Measurements from ENCODE around the gene FGGY.
"Not testable (repeated sequence)": the region's sequence is repeated elsewhere in the genome, so short reads cannot be mapped to it uniquely, and the experiment has no call there.

The FGGY gene

DNA sequence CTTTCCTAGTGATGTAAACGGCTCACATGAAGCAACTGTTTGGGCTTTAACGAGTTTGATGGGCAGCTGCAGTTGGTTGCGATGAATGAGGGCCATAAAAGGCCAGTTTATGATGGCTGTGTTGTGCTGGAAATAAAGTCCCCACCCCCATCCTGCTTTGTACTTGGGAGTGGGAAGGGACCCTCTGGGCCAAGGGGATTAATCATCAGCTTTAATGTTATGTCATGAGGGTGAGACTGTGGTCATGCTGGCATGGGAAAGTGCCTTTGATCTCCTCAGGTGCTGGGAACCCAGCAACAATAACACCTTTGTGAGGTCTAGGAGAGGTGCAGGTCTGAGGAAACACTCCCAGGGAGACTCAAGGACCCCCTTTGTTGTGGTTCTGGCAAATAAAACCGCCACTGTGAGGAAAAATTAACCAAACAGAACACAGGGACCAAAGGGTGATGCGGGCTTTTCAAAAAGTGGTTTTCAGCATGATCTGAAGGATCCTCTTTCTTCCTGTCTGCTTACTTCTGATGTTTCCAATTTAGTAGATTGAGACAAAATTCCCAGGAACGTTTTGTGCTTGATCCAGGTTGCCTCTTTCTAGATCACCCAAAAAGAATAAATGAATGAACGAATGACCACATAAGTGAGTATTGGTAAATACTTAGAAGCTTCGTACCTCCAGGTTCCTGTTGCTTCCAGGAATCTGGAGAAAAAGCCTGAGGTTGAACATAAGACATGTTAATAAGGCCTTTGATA is 260.1 kb downstream of the FGGY start:
- no peak for DNase-seq

GRCh38 chr1:59557549-59557885 is 260.6 kb downstream of the FGGY start:
- DNase-seq: no peak

DNA sequence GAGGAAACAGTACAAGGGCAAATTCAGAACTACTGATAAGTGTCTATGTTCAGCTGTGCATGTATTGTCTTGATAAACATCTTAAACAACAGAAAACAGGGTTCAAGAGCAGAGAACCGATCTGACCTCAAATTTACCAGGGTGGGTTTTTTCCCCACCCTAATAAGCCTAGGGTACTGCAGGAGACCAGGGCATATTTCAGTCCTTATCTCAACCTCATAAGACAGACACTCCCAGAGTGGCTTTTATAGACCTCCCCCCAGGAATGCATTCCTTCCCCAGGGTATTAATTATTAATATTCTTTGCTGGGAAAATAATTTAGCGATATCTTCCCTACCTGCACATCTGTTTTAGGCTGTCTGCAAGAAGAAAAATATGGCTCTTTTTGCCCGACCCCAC is 261.7 kb downstream of the FGGY start:
- DNase-seq: not testable (repeated sequence)

GRCh38 chr1:59560807-59561450 is 264.0 kb downstream of the FGGY start:
- no peak for DNase-seq

DNA sequence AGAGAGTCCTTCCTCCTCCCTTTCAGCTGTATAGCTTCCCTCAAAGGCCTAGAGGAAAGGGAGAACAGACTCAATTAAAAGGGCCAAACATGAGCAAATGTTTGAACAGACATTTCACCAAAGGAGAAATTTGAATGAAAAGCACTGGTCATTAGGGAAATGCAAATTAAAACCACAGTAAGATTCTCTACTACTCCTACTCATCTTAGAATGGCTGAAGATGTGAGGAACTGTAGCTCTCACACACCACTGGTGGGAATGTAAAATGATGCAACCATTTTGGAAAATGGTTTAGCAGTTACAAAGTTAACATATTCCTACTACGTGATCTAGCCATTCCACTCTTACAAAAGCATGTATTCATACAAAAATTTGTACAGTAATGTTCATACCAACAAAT is 264.9 kb downstream of the FGGY start:
- no peak for DNase-seq

- no peak for DNase-seq
Measured at GRCh38 chr1:59564192-59564891, 267.4 kb downstream of the FGGY start.

- no peak for DNase-seq
Measured at GRCh38 chr1:59565611-59566410, 268.9 kb downstream of the FGGY start.

DNA sequence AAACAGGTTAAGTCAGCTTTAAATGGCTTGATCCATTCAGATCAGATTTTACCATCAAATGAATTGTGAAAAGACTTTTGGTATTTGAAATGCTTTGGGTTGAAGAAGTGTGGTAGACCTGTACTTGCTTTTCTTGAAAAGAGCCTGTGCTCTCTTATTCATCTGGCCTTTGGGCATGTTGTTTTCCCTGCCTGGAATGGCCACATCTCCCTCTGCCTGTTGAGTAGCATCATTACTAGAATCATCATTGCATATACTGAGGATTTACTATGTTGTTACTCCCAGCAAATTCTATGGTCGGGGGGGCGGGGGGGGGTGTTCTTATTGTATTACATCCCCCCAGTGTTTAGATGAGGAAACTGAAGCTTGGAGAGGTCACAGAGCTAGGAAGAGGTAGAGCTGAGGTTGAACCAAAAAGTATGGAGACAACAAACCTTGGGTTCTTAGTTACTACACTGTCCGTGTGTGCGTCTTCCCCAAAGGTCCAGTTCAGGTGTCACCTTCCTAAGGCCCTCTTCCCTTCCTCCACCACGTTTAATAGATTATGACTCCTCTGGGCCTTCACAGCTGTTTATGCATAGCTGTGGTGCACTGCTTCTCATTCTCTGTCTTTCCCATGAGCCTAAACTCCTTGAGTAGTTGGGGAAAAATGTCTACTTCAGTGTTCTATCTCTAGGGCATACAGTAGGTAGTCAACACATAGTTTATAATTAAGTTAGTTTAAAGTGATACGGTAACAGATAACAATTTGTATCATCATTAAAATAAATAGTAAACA is 271.5 kb downstream of the FGGY start:
- no peak for DNase-seq

DNA sequence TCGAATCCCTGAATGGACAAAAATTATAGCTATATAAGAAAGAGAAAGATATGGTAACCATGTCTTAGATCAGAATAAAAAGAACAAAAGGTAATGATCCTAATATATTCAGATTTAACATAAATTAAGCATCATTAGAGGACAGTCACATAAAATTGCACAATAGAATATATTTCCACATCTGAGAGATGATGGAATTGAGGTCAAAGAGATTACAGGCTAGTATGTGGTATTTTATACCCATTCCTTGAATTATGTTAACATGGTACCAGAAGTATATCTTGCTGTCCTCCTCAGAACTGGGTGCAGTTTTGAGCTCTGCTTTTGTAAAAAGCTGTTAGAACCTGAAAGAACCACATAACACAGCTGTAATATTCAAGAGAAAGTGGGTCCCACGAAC is 272.3 kb downstream of the FGGY start:
- DNase-seq: no peak

- DNase-seq: no peak
Measured at GRCh38 chr1:59570524-59570923, 273.6 kb downstream of the FGGY start.

DNA sequence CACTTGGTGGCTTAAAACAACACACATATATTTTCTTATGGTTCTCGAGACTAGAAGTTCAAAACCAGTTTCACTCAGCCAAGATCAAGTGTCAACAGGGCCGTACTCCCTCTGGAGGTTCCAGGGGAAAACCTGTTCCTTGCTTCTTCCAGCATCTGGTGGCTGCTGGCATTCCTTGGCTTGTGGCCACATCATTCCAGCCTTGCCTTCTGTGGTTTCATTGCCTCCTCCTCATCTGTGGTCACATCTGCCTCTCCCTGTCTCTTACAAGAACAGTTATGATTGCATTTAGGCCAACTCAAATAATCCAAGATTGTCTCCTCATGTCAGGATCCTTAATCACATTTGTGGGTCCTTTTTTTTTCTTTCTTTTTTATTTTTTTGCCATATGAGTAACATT is 277.2 kb downstream of the FGGY start:
- DNase-seq: no peak

- DNase-seq: no peak
Measured at GRCh38 chr1:59577774-59578173, 280.9 kb downstream of the FGGY start.

- no peak for DNase-seq
Measured at GRCh38 chr1:59579222-59579621, 282.3 kb downstream of the FGGY start.

GRCh38 chr1:59580257-59580656 is 283.4 kb downstream of the FGGY start:
- DNase-seq: no peak

GRCh38 chr1:59592410-59592809 is 295.5 kb downstream of the FGGY start:
- not testable (repeated sequence) for DNase-seq

DNA sequence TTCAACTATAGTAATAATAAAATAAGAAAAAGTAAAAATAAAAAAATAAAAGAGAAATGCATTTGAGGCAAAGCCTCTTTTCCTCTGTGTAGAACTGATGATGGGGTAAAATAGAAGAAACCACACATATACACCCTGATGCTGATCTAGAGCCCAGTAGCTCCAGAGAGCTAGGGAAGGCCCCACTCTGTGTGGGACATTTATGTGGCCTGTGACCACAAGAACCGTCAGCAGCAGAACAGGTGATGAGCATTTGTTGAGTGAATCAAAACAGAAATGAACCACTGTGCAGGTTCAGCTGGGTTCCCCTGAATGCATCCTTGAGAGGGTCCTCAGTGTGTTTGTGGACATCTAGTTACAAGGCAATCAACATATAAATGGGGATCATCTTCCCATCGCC is 296.0 kb downstream of the FGGY start:
- no peak for DNase-seq

DNA sequence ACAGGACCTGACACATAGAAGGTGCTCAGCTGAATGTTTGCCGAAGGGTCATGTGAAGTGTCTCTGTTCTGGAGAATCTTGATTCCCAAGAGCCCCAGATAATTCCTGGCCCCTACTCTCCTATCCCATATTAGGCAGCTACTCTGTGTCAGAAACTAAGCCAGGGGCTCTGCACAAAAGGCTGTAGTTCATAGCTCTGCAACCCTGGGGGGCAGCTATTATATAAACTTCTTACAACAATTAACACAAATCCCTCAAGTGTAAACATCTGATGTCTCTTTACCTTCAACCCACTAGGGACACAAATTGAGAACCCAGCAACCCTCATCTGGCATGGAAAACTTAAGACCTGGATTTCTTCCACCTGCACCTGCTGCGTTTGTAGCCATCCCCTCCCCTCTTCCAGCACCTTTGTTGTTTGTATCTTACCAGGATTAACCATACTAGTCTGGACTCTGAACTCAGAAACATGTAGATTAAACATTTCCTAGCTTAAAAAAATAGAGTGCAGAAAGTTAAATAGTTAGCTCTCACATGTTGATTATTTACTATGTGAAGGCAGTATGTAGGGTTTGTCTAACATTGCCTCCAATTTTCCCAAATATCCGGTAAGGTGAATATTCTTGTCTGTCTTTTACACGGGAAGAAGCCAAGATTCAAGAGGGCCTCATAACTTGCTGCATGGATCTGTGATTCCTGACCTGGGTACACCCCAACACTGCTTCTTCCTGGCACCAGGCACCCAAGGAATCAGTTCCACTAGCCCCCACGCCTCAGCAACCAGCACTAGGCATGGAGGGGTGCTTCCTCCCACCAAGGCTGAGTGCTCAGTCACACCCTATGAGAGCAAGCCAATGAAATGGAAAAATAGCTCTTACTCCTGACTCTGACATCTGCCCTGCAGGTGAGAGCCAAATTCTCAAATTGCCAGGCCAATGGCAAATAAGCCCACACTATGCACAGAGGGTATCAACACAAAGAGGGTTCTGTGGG is 297.2 kb downstream of the FGGY start:
- no peak for DNase-seq

GRCh38 chr1:59595774-59596173 is 298.9 kb downstream of the FGGY start:
- no peak for DNase-seq

GRCh38 chr1:59596432-59596831 is 299.5 kb downstream of the FGGY start:
- DNase-seq: no peak

DNA sequence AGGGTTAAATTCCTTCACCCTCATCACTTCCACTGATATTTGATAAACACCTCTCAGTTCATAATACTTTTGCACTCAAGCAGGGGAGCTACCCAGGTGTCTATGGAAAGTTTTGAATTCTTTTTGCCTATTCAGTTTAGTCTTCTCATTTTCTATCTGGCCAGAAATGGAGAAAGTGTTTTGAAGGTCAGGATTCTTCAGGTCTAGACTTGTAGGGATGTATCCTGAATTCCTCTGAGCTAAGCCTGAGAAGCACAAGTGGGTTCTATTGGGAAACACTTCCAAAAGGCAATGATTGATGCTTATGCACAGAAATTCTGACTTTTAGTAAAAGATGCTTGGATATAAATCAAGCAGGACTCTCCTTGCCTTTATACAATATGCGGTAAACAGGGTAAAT is 300.1 kb downstream of the FGGY start:
- no peak for DNase-seq

- DNase-seq: no peak
Measured at GRCh38 chr1:59597420-59598119, 300.7 kb downstream of the FGGY start.
